Thyroid gland (tissue), 4 donors: Measurements from ENCODE around the gene NR6A1. TPM values are rescaled to one million over a fixed set of nuclear protein-coding genes. Genes with fewer than 3 reads are reported as not detected.

Source experiments
- DNase-seq, 2 donors: peaks; one replicate each; pipeline ENCODE4 v3.0.0-alpha.2; 2019
- H3K27ac ChIP-seq, 3 donors: fragments of 200-600 bp; sonication (generic); 1 replicate in 2 of 3; 2 replicates in 1 of 3; pipeline ENCODE4 v1.5.1; 2016 to 2019; ENCODE audit warnings: mild to moderate bottlenecking in 1 of 3, moderate library complexity in 1 of 3
- H3K27me3 ChIP-seq: fragments of 200-600 bp; sonication (generic); one replicate; pipeline ENCODE4 v1.5.1; 2019
- H3K36me3 ChIP-seq, 2 donors: fragments of 200-600 bp; sonication (generic); one replicate each; pipeline ENCODE4 v1.5.1; 2016 to 2019
- H3K4me1 ChIP-seq, 2 donors: fragments of 200-600 bp; sonication (generic); one replicate each; pipeline ENCODE4 v1.5.1; 2017 to 2019
- H3K4me3 ChIP-seq, 3 donors: fragments of 200-600 bp; sonication (generic); replicated peaks in 1 of 3; 1 replicate in 2 of 3; 2 replicates in 1 of 3; pipeline ENCODE4 v1.5.1; 2016; ENCODE audit warnings: mild to moderate bottlenecking in 1 of 3
- H3K9me3 ChIP-seq: fragments of 200-600 bp; sonication (generic); one replicate; pipeline ENCODE4 v1.5.1; 2017
- POLR2A ChIP-seq, 2 donors: fragments of 450-650 bp; IDR thresholded peaks; one replicate each; pipeline ENCODE4 v1.6.1; 2017; ENCODE audit warnings: antibody characterized with exemption in 2 of 2, mild to moderate bottlenecking in 2 of 2, moderate library complexity in 1 of 2
- WGBS, 2 donors: methylation state at CpG; one replicate each; pipeline ENCODE4 v1.1.5; 2017; 5-methylcytosine and 5-hydroxymethylcytosine counted together
- intact Hi-C: fragments of 100-400 bp; cut with DNase I; formaldehyde crosslinking; loops from one replicate; pipeline ENCODE4 v1.15.1; 2023
- total RNA-seq, 4 donors: library from RNA; depleted of rRNA; stranded (reverse); fragments of >200 nt; gene quantifications; one replicate each; pipeline ENCODE4 v1.2.3, GENCODE V29; 2016
- TF ChIP-seq, protein P1 (sequence below), 6 experiments: fragments of 200-600 bp in 3 of 6; fragments of 450-650 bp in 3 of 6; sonication (generic) in 3 of 6; IDR thresholded peaks; one replicate each; pipeline ENCODE4 v1.5.1; 2016 to 2019; ENCODE audit warnings: antibody characterized with exemption in 6 of 6, mild to moderate bottlenecking in 2 of 6, inconsistent platforms in 1 of 6, moderate library complexity in 1 of 6

NR6A1 gene
- total RNA-seq, 4 donors from 2014 or later = 15.3 to 25.0 (median 19.3) TPM

DNA sequence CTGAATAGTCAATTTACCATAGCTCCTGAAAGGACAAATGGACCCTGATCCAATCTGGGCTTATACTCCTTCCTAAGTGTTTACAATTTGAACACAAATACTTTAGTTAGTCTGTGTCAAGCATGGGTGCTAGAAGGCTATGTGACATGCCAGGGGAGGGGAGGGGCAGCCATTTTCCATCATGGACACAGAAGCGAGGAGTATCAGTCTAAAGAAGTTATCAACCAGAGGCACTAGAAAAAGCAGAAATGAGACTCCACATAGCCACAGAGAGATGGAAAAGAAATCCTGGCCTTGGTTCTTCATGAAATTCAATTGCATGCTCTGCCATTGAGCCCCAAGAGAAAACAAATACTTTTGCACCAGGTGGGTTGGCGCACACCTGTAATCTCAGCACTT is 61.8 kb downstream of the NR6A1 start:
- no peaks in the 10 kb centered on the region for H3K36me3 ChIP-seq
- H3K27me3 ChIP-seq = no peaks in the 10 kb centered on the region
- peaks cover 11 to 36% of the 10 kb centered on the region in 2 donors for H3K4me1 ChIP-seq
- 81 to 100% methylated on average over 2 of the region's 2 CpGs for WGBS, 2 donors
- intact Hi-C loops = loop anchor here (10.0 kb wide), 1 partner anchor 154 kb away; no protein-coding TSS in a partner anchor
- no peaks in the 10 kb centered on the region for H3K9me3 ChIP-seq
- no peak overlapping the region for H3K4me3 ChIP-seq
- no peak overlapping the region for H3K27ac ChIP-seq
- no peak for DNase-seq
- TF ChIP-seq, protein P1, sequence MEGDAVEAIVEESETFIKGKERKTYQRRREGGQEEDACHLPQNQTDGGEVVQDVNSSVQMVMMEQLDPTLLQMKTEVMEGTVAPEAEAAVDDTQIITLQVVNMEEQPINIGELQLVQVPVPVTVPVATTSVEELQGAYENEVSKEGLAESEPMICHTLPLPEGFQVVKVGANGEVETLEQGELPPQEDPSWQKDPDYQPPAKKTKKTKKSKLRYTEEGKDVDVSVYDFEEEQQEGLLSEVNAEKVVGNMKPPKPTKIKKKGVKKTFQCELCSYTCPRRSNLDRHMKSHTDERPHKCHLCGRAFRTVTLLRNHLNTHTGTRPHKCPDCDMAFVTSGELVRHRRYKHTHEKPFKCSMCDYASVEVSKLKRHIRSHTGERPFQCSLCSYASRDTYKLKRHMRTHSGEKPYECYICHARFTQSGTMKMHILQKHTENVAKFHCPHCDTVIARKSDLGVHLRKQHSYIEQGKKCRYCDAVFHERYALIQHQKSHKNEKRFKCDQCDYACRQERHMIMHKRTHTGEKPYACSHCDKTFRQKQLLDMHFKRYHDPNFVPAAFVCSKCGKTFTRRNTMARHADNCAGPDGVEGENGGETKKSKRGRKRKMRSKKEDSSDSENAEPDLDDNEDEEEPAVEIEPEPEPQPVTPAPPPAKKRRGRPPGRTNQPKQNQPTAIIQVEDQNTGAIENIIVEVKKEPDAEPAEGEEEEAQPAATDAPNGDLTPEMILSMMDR (IDR thresholded peaks at IDR 0.05) = no peak
- TF ChIP-seq POLR2A (IDR thresholded peaks at IDR 0.05) = no peak

DNA sequence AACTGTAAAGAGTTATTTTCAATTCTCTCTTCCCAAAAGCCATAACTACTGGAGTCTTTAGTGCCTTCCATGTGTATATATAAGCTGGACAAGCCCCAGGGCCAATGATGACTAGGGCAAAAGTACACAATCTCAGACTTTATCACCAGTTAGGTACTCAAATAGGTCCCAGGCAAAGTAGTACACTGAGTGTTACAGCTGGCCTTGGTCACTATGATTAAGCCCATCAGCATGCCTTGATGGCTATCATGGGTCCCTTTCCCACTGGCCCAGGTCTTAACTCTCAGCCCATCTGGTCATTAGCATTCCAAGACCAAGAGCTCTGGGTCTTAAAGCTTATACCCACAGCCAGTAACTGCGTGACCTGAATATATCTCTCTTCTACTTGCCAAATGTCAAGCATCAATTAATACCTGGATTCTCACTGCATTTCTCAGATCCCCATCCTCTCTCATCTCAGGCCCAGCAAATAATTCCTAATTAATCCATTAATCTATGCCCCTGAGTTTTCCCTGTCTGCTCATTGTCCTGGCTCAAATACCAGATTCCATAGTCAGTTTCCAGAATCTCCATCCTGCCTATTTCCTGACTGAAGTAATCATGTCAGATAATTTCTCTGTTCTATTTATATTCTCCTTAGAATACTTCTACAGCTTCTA is 62.3 kb downstream of the NR6A1 start:
- TF ChIP-seq POLR2A (IDR thresholded peaks at IDR 0.05) = no peak
- TF ChIP-seq, protein P1 (IDR thresholded peaks at IDR 0.05) = no peak
- Histone ChIP-seq H3K4me3 (no peak overlapping the region), H3K9me3 (no peaks in the 10 kb centered on the region), H3K36me3 (no peaks in the 10 kb centered on the region), H3K4me1 (peaks cover 11 to 36% of the 10 kb centered on the region in 2 donors), H3K27ac (no peak overlapping the region), H3K27me3 (no peaks in the 10 kb centered on the region)
- no peak for DNase-seq
- WGBS, 2 donors = 88 to 100% methylated on average over 1 of the region's 1 CpG
- intact Hi-C loops = loop anchor here (10.0 kb wide), 1 partner anchor 154 kb away; no protein-coding TSS in a partner anchor

DNA sequence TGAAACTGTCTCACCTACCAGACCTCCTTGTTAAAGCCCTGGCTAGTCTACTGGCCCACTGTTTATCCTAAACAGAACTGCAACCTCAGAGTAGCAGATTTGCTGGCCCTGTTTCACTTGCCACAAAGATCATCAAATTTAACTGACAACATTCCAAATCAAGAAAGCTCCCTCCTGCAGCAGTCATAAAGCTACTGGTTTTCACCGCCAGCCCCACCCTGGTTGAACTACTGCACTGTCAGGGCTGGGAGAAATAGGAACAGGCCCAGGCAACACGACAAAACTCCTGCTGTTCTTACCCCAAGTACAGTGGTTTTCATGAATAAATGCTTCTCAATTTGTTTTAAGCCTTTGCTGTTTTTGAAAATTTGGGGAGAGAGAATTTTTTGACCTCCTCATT is 63.0 kb downstream of the NR6A1 start:
- DNase-seq = no peak
- H3K9me3 ChIP-seq = no peaks in the 10 kb centered on the region
- no peaks in the 10 kb centered on the region for H3K36me3 ChIP-seq
- peak overlapping the region in 1 of 3 donors; percentile 17 for H3K27ac ChIP-seq
- H3K4me1 ChIP-seq = peaks cover 11 to 36% of the 10 kb centered on the region in 2 donors
- TF ChIP-seq POLR2A (IDR thresholded peaks at IDR 0.05) = no peak
- TF ChIP-seq, protein P1 (IDR thresholded peaks at IDR 0.05) = no peak
- intact Hi-C loops = loop anchor here (10.0 kb wide), 1 partner anchor 153 kb away; no protein-coding TSS in a partner anchor
- no peaks in the 10 kb centered on the region for H3K27me3 ChIP-seq
- 68 to 89% methylated on average over 2 of the region's 2 CpGs for WGBS, 2 donors
- H3K4me3 ChIP-seq = no peak overlapping the region

DNA sequence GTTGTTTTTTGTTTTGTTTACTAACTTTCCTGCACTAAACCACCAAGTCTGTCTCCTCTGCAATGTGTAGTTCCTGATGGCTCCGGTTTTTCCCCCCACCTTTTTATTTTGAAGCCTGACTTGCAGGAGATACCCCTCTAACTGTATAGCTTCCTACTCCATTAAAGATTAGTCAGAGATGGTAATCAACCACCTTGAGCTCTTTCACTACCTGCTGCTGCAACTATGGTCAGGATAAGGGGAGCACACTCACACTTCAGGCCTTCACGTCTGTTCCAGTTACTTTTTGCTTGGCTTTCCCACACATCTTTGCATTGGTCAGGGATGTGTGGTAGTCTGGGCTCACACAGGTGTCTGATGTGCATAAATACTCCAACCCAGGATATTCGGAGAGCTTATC is 63.4 kb downstream of the NR6A1 start:
- Histone ChIP-seq H3K27ac (peak overlapping the region in 1 of 3 donors; percentile 17), H3K9me3 (no peaks in the 10 kb centered on the region), H3K36me3 (no peaks in the 10 kb centered on the region), H3K4me1 (peaks cover 11 to 36% of the 10 kb centered on the region in 2 donors), H3K27me3 (no peaks in the 10 kb centered on the region), H3K4me3 (no peak overlapping the region)
- no peak for DNase-seq
- intact Hi-C loops = loop anchor here (10.0 kb wide), 1 partner anchor 153 kb away; no protein-coding TSS in a partner anchor
- WGBS, 2 donors = 74 to 82% methylated on average over 3 of the region's 3 CpGs
- TF ChIP-seq, protein P1 (IDR thresholded peaks at IDR 0.05) = no peak
- no peak for TF ChIP-seq POLR2A (IDR thresholded peaks at IDR 0.05)

DNA sequence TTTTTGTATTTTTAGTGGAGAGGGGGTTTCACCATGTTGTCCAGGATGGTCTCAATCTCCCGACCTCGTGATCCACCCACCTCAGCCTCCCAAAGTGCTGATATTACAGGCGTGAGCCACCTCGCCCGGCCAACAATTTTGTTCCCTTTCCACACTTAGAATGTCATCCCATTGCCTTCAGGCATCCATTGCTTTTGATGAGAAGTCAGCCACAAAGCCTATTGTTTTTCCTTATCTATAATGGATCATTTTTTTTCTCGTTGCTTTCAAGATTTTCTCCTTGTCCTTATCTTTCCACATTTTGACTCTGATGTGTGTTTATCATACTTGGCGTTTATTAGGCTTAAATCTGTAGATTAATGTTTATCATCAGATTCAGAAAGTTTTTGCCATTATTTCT is 64.4 kb downstream of the NR6A1 start:
- WGBS, 2 donors = 95% methylated on average over 7 of the region's 7 CpGs
- no peaks in the 10 kb centered on the region for H3K27me3 ChIP-seq
- no peak overlapping the region for H3K4me3 ChIP-seq
- H3K4me1 ChIP-seq = peaks cover 10 to 29% of the 10 kb centered on the region in 2 donors
- no peaks in the 10 kb centered on the region for H3K36me3 ChIP-seq
- intact Hi-C loops = loop anchor here (10.0 kb wide), 1 partner anchor 152 kb away; no protein-coding TSS in a partner anchor
- no peak for DNase-seq
- H3K9me3 ChIP-seq = no peaks in the 10 kb centered on the region
- TF ChIP-seq POLR2A (IDR thresholded peaks at IDR 0.05) = no peak
- TF ChIP-seq, protein P1 (IDR thresholded peaks at IDR 0.05) = no peak
- no peak overlapping the region for H3K27ac ChIP-seq
